HepG2 (cell line): ENCODE data around the gene ALDH3B2. TPM values are rescaled to one million over a fixed set of nuclear protein-coding genes. Genes with fewer than 3 reads are reported as not detected.

Experiments used
- ADNP ChIP-seq: sonication (generic); formaldehyde crosslinking; IDR thresholded peaks from 2 replicates; pipeline ENCODE4 v1.4.0; 2020; ENCODE audit warnings: missing genetic modification reagents
- ATF3 ChIP-seq: sonication (generic); formaldehyde crosslinking; IDR thresholded peaks from 2 replicates; pipeline ENCODE4 v1.4.0; 2020; ENCODE audit warnings: missing genetic modification reagents
- CBX2 ChIP-seq, 2 experiments: fragments of 200-600 bp in 1 of 2; sonication (generic); formaldehyde crosslinking in 1 of 2; IDR thresholded peaks; 2 replicates each; pipeline versions ENCODE4 v1.7.0 to v1.8.1; 2018 to 2022; ENCODE audit warnings: low read depth in 2 of 2, low read length in 1 of 2, mild to moderate bottlenecking in 1 of 2, missing genetic modification reagents in 1 of 2
- CBX5 ChIP-seq: sonication (generic); formaldehyde crosslinking; IDR thresholded peaks from 2 replicates; pipeline ENCODE4 v1.4.0; 2020; ENCODE audit warnings: missing genetic modification reagents, borderline replicate concordance
- CREB3 ChIP-seq: sonication (generic); formaldehyde crosslinking; IDR thresholded peaks from 2 replicates; pipeline ENCODE4 v1.5.0; 2020; ENCODE audit warnings: missing genetic modification reagents
- DPF2 ChIP-seq: sonication (generic); formaldehyde crosslinking; IDR thresholded peaks from 2 replicates; pipeline ENCODE4 v1.4.0; 2020; ENCODE audit warnings: mild to moderate bottlenecking, low read depth, missing genetic modification reagents, borderline replicate concordance
- GFI1 ChIP-seq: sonication (generic); formaldehyde crosslinking; IDR thresholded peaks from 2 replicates; pipeline ENCODE4 v1.5.0; 2020; ENCODE audit warnings: missing genetic modification reagents, mild to moderate bottlenecking, borderline replicate concordance
- MBNL3 ChIP-seq: fragments of 250-450 bp; sonication (Bioruptor Pico); conservative IDR thresholded peaks from 2 replicates; pipeline ENCODE4 v1.8.0; 2022; ENCODE audit warnings: mild to moderate bottlenecking, inconsistent platforms
- MXI1 ChIP-seq: IDR thresholded peaks from 3 replicates; pipeline ENCODE4 v1.6.1; 2012; ENCODE audit warnings: low read depth, low read length, inconsistent platforms, borderline replicate concordance
- PHF21A ChIP-seq: sonication (generic); formaldehyde crosslinking; IDR thresholded peaks from 2 replicates; pipeline ENCODE4 v1.5.0; 2020; ENCODE audit warnings: mild to moderate bottlenecking, missing genetic modification reagents
- POGZ ChIP-seq: sonication (generic); formaldehyde crosslinking; IDR thresholded peaks from 2 replicates; pipeline ENCODE4 v1.4.0; 2020; ENCODE audit warnings: mild to moderate bottlenecking, missing genetic modification reagents
- RFXAP ChIP-seq: sonication (generic); formaldehyde crosslinking; IDR thresholded peaks from 2 replicates; pipeline ENCODE4 v1.4.0; 2020; ENCODE audit warnings: missing genetic modification reagents, borderline replicate concordance
- SSRP1 ChIP-seq: IDR thresholded peaks from 2 replicates; pipeline ENCODE4 v1.6.1; 2016; ENCODE audit warnings: control low read depth
- THRA ChIP-seq: sonication (generic); formaldehyde crosslinking; IDR thresholded peaks from 2 replicates; pipeline ENCODE4 v1.4.0; 2020; ENCODE audit warnings: missing genetic modification reagents, borderline replicate concordance
- TP53 ChIP-seq: sonication (generic); formaldehyde crosslinking; conservative IDR thresholded peaks from 2 replicates; pipeline ENCODE4 v1.4.0; 2020; ENCODE audit warnings: missing genetic modification reagents
- XRCC5 ChIP-seq: fragments of 200-400 bp; formaldehyde crosslinking; optimal IDR thresholded peaks from 2 replicates; pipeline ENCODE3; 2017; ENCODE audit warnings: mild to moderate bottlenecking, low read length
- YEATS2 ChIP-seq: sonication (generic); formaldehyde crosslinking; IDR thresholded peaks from 2 replicates; pipeline ENCODE4 v1.4.0; 2020; ENCODE audit warnings: missing genetic modification reagents, borderline replicate concordance
- ZMAT5 ChIP-seq: sonication (generic); formaldehyde crosslinking; IDR thresholded peaks from 2 replicates; pipeline ENCODE4 v1.5.0; 2020; ENCODE audit warnings: mild to moderate bottlenecking, low read depth, missing genetic modification reagents, borderline replicate concordance
- ZNF180 ChIP-seq: sonication (generic); formaldehyde crosslinking; IDR thresholded peaks from 2 replicates; pipeline ENCODE4 v1.4.0; 2020; ENCODE audit warnings: low read depth, missing genetic modification reagents, borderline replicate concordance
- ZNF274 ChIP-seq: sonication (generic); formaldehyde crosslinking; IDR thresholded peaks from 2 replicates; pipeline ENCODE4 v1.5.1; 2020; ENCODE audit warnings: mild to moderate bottlenecking, missing genetic modification reagents
- ZNF512 ChIP-seq: sonication (generic); formaldehyde crosslinking; IDR thresholded peaks from 2 replicates; pipeline ENCODE4 v1.4.0; 2020; ENCODE audit warnings: mild to moderate bottlenecking, missing genetic modification reagents
- ZNF614 ChIP-seq: IDR thresholded peaks from 2 replicates; pipeline ENCODE4 v1.6.1; 2018; ENCODE audit warnings: missing biosample characterization, missing genetic modification reagents, inconsistent platforms, borderline replicate concordance
- ZNF629 ChIP-seq: sonication (generic); formaldehyde crosslinking; conservative IDR thresholded peaks from 2 replicates; pipeline ENCODE4 v1.5.0; 2020; ENCODE audit warnings: missing genetic modification reagents
- polyA plus RNA-seq, 8 experiments: library from polyadenylated mRNA; depleted of rRNA in 3 of 8; stranded (reverse) in 7 of 8; unstranded in 1 of 8; fragments of >200 nt; fragmentation: Illumina TruSeq in 4 of 8; extraction: Trizol in 4 of 8; gene quantifications; 2 replicates each; pipeline versions ENCODE4 v1.2.1 to v1.2.3, GENCODE V29; 2011 to 2016; ENCODE audit warnings: low read depth in 4 of 8, missing spikeins in 1 of 8, mixed read lengths in 1 of 8; ENCODE audit not compliant: insufficient read depth in 1 of 8
- total RNA-seq, 5 experiments: library from RNA; depleted of rRNA; stranded (reverse); fragments of >200 nt; fragmentation: Illumina TruSeq; extraction: Trizol; gene quantifications; 2 replicates each; pipeline ENCODE4 v1.2.3, GENCODE V29; 2016; ENCODE audit warnings: low read depth in 1 of 5

Gene ALDH3B2
- total and polyA plus RNA-seq, 2 of the 13 experiments (the other 11 are each of a cell fraction or from before 2014, with no cell fraction given) = not detected

GRCh38 chr11:67629386-67630227 lies 44.8 kb downstream of the ALDH3B2 start, which contains the start of gene NUDT8 (continued):
- TF ChIP-seq ZNF180 (CRISPR knock-in tag) = no peak
- TF ChIP-seq MBNL3 (CRISPR knock-in tag) = no peak
- peak; percentile 65; the same call in 1 of the 3 replicates for TF ChIP-seq MXI1
- TF ChIP-seq RFXAP (CRISPR knock-in tag) = no peak
- no peak for TF ChIP-seq ZNF512
- TF ChIP-seq THRA (CRISPR knock-in tag) = peak; percentile 52; the same call in 1 of the 2 replicates
- TF ChIP-seq ADNP (CRISPR knock-in tag) = peak; percentile 91
- TF ChIP-seq PHF21A = 0 out of 2 replicates have a peak, but pooled peaks have one; percentile 60
- no peak for TF ChIP-seq ZMAT5 (CRISPR knock-in tag)
- TF ChIP-seq CREB3 = no peak
- TF ChIP-seq XRCC5 = peak; percentile 75
- 0 out of 2 replicates have a peak, but pooled peaks have one; percentile 40 for TF ChIP-seq DPF2
- peak; percentile 44; the same call in 1 of the 2 replicates for TF ChIP-seq ZNF614
- TF ChIP-seq ZNF629 (CRISPR knock-in tag) = peak; percentile 98
- no peak for TF ChIP-seq POGZ
- TF ChIP-seq YEATS2 = no peak
- TF ChIP-seq GFI1 = no peak
- TF ChIP-seq ZNF274 (CRISPR knock-in tag) = peak; percentile 53; the same call in 1 of the 2 replicates
- TF ChIP-seq CBX2 (IDR thresholded peaks at IDR 0.05; ENCODE audit: low read depth, low read length) = no peak
- TF ChIP-seq CBX2 (CRISPR knock-in tag; IDR thresholded peaks at IDR 0.05; ENCODE audit: low read depth) = no peak
- TF ChIP-seq ATF3 (CRISPR knock-in tag) = 0 out of 2 replicates have a peak, but pooled peaks have one; percentile 27
- TF ChIP-seq TP53 (CRISPR knock-in tag) = no peak
- peak; percentile 90 for TF ChIP-seq CBX5 (CRISPR knock-in tag)
- no peak for TF ChIP-seq SSRP1
